H9 (cell line): ENCODE results near the gene MRPL37. TPM values are rescaled to one million over a fixed set of nuclear protein-coding genes. Genes with fewer than 3 reads are reported as not detected.

Experiments
- DNase-seq: peaks from one replicate; pipeline ENCODE4 v3.0.0-alpha.2; 2017
- H2AFZ ChIP-seq: one replicate; pipeline ENCODE4 v1.6.1; 2013; ENCODE audit warnings: mild to moderate bottlenecking, low read length, control low read depth, moderate library complexity
- H2AK5ac ChIP-seq: 2 replicates; pipeline ENCODE4 v1.6.1; 2013; ENCODE audit warnings: low read length, control low read depth, mixed read lengths; ENCODE audit not compliant: insufficient read length
- H2BK120ac ChIP-seq: one replicate; pipeline ENCODE4 v1.6.1; 2013; ENCODE audit warnings: low read depth, mild to moderate bottlenecking, low read length, control low read depth, inconsistent platforms; ENCODE audit not compliant: poor library complexity, severe bottlenecking
- H2BK12ac ChIP-seq: 2 replicates; pipeline ENCODE4 v1.6.1; 2013; ENCODE audit warnings: low read length, control low read depth, mixed read lengths, low read depth; ENCODE audit not compliant: insufficient read length
- H2BK15ac ChIP-seq: 2 replicates; pipeline ENCODE4 v1.6.1; 2013; ENCODE audit warnings: low read depth, low read length, control low read depth
- H2BK20ac ChIP-seq: one replicate; pipeline ENCODE4 v1.6.1; 2013; ENCODE audit warnings: low read depth, mild to moderate bottlenecking, low read length, control low read depth, inconsistent platforms; ENCODE audit not compliant: poor library complexity, severe bottlenecking
- H2BK5ac ChIP-seq: 2 replicates; pipeline ENCODE4 v1.6.1; 2013; ENCODE audit warnings: low read length, control low read depth, mixed read lengths; ENCODE audit not compliant: insufficient read length
- H3K14ac ChIP-seq: 2 replicates; pipeline ENCODE4 v1.6.1; 2013; ENCODE audit warnings: low read length, control low read depth; ENCODE audit not compliant: insufficient read depth
- H3K18ac ChIP-seq: 2 replicates; pipeline ENCODE4 v1.6.1; 2013; ENCODE audit warnings: low read depth, mild to moderate bottlenecking, mixed read lengths, low read length, control low read depth; ENCODE audit not compliant: insufficient read length
- H3K23ac ChIP-seq: 2 replicates; pipeline ENCODE4 v1.6.1; 2013; ENCODE audit warnings: low read length, control low read depth, mixed read lengths, low read depth; ENCODE audit not compliant: insufficient read length
- H3K23me2 ChIP-seq: 2 replicates; pipeline ENCODE4 v1.6.1; 2013; ENCODE audit warnings: low read depth, mild to moderate bottlenecking, mixed read lengths, low read length, control low read depth; ENCODE audit not compliant: insufficient read length, poor library complexity, severe bottlenecking
- H3K27ac ChIP-seq: 2 replicates; pipeline ENCODE4 v1.5.1; 2013; ENCODE audit warnings: low read length, control low read depth, mixed read lengths, low read depth; ENCODE audit not compliant: insufficient read length
- H3K27me3 ChIP-seq: 2 replicates; pipeline ENCODE4 v1.6.1; 2013; ENCODE audit warnings: low read length, control low read depth, inconsistent platforms; ENCODE audit not compliant: insufficient read depth
- H3K4ac ChIP-seq: 2 replicates; pipeline ENCODE4 v1.6.1; 2013; ENCODE audit warnings: low read depth, mild to moderate bottlenecking, control low read depth, inconsistent platforms, low read length, moderate library complexity
- H3K4me1 ChIP-seq: 2 replicates; pipeline ENCODE4 v1.6.1; 2013; ENCODE audit warnings: low read length, control low read depth, inconsistent platforms; ENCODE audit not compliant: insufficient read depth
- H3K4me2 ChIP-seq: 2 replicates; pipeline ENCODE4 v1.6.1; 2013; ENCODE audit warnings: low read length, control low read depth, mixed read lengths; ENCODE audit not compliant: insufficient read length, insufficient read depth
- H3K56ac ChIP-seq: 2 replicates; pipeline ENCODE4 v1.6.1; 2013; ENCODE audit warnings: low read depth, mild to moderate bottlenecking, mixed read lengths, low read length, control low read depth; ENCODE audit not compliant: insufficient read length
- H3K79me1 ChIP-seq: 2 replicates; pipeline ENCODE4 v1.6.1; 2013; ENCODE audit warnings: low read depth, mild to moderate bottlenecking, moderate library complexity, low read length, control low read depth, inconsistent platforms; ENCODE audit not compliant: insufficient read depth, poor library complexity, severe bottlenecking
- H3K79me2 ChIP-seq: 2 replicates; pipeline ENCODE4 v1.6.1; 2013; ENCODE audit warnings: low read length, control low read depth, inconsistent platforms; ENCODE audit not compliant: insufficient read depth
- H3K9ac ChIP-seq: 2 replicates; pipeline ENCODE4 v1.6.1; 2013; ENCODE audit warnings: low read length, control low read depth, mixed read lengths; ENCODE audit not compliant: insufficient read length; ENCODE audit errors: extremely low read depth
- H3K9me3 ChIP-seq: one replicate; pipeline ENCODE4 v1.6.1; 2013; ENCODE audit warnings: low read depth, low read length, inconsistent platforms; ENCODE audit not compliant: control insufficient read depth
- H3T11ph ChIP-seq: one replicate; pipeline ENCODE4 v1.6.1; 2013; ENCODE audit warnings: mild to moderate bottlenecking, low read length, control low read depth, inconsistent platforms
- H4K20me1 ChIP-seq: one replicate; pipeline ENCODE4 v1.6.1; 2013; ENCODE audit not compliant: control insufficient read depth, insufficient read length, insufficient read depth
- H4K5ac ChIP-seq: 2 replicates; pipeline ENCODE4 v1.6.1; 2013; ENCODE audit warnings: low read depth, mild to moderate bottlenecking, mixed read lengths, low read length, control low read depth; ENCODE audit not compliant: insufficient read length
- H4K8ac ChIP-seq: replicated peaks from 2 replicates; pipeline ENCODE4 v1.6.1; 2013; ENCODE audit warnings: low read length, control low read depth, mixed read lengths, low read depth; ENCODE audit not compliant: insufficient read length
- H4K91ac ChIP-seq: 2 replicates; pipeline ENCODE4 v1.6.1; 2013; ENCODE audit warnings: low read depth, mild to moderate bottlenecking, moderate library complexity, mixed read lengths, low read length, control low read depth; ENCODE audit not compliant: insufficient read length
- H3K27ac Mint-ChIP-seq, 3 experiments: 2 replicates in 2 of 3; 3 replicates in 1 of 3; pipeline ENCODE4 v1.8.0; 2020 to 2021; ENCODE audit warnings: mixed read lengths in 3 of 3, mild to moderate bottlenecking in 1 of 3, moderate library complexity in 1 of 3
- H3K27me3 Mint-ChIP-seq: 2 replicates; pipeline ENCODE4 v1.8.0; 2021; ENCODE audit warnings: low read depth, mild to moderate bottlenecking, moderate library complexity, mixed read lengths
- H3K36me3 Mint-ChIP-seq, 3 experiments: 2 replicates in 2 of 3; 3 replicates in 1 of 3; pipeline ENCODE4 v1.8.0; 2020 to 2021; ENCODE audit warnings: low read depth in 3 of 3, mixed read lengths in 3 of 3; ENCODE audit not compliant: insufficient read depth in 1 of 3
- H3K4me1 Mint-ChIP-seq, 2 experiments: 2 replicates each; pipeline ENCODE4 v1.8.0; 2020; ENCODE audit warnings: mixed read lengths in 2 of 2
- H3K4me3 Mint-ChIP-seq, 2 experiments: 2 replicates in 1 of 2; 3 replicates in 1 of 2; pipeline ENCODE4 v1.8.0; 2020 to 2021; ENCODE audit warnings: mild to moderate bottlenecking in 2 of 2, mixed read lengths in 2 of 2, moderate library complexity in 1 of 2
- H3K9me3 Mint-ChIP-seq, 2 experiments: 2 replicates in 1 of 2; 3 replicates in 1 of 2; pipeline ENCODE4 v1.8.0; 2020; ENCODE audit warnings: mild to moderate bottlenecking in 2 of 2, mixed read lengths in 2 of 2, moderate library complexity in 1 of 2
- CTCF ChIP-seq: fragments of 200-600 bp; sonication (generic); conservative IDR thresholded peaks from 3 replicates; pipeline ENCODE4 v1.8.0; 2021; ENCODE audit warnings: antibody characterized with exemption, mild to moderate bottlenecking
- WGBS: extraction: QIAGEN DNeasy Blood & Tissue Kit; methylation state at CpG from one replicate; pipeline ENCODE4 v1.1.7; 2013; ENCODE audit warnings: missing lambda C conversion rate, low lambda C conversion rate, mixed read lengths; ENCODE audit not compliant: insufficient read length; ENCODE audit errors: extremely low coverage; 5-methylcytosine and 5-hydroxymethylcytosine counted together
- total RNA-seq: library from RNA; stranded (reverse); gene quantifications from 2 replicates; pipeline ENCODE4 v1.2.1, GENCODE V29; 2021

MRPL37 gene
- total RNA-seq, 1 experiment from 2014 or later, result 123 TPM

DNA sequence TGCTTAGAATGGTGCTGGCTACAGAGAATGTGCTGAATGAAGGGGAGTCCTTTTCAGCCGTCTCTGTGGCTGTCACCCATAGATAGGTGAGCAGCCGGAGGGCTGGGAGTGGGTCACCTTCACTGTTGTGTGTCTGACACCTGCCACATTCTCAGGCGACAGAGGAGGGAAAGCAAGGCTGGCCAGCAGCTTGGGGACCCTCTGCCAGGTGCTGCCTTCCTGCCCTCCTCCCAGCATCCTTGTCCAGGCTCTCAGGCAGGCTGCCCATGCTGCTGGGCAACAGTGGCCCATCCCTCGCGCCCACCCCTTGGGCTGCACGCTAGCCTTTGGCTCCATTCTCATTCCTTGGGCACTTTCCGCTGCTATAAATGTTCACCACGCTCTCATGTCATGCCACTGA lies 22.2 kb upstream of the MRPL37 start:
- Histone ChIP-seq H2BK5ac (no peak overlapping the region), H2AK5ac (no peak overlapping the region), H4K8ac (no peak overlapping the region), H3K79me2 (no peaks in the 10 kb centered on the region), H3K9ac (no peak overlapping the region), H2AFZ (no peak overlapping the region), H3K9me3 (no peaks in the 10 kb centered on the region), H3K4me1 (no peaks in the 10 kb centered on the region), H3K56ac (no peak overlapping the region), H3K18ac (no peak overlapping the region), H3K4me2 (no peak overlapping the region), H3K14ac (no peak overlapping the region), H2BK20ac (no peak overlapping the region), H3K27me3 (no peaks in the 10 kb centered on the region), H3K27ac (no peak overlapping the region), H3K23me2 (no peaks in the 10 kb centered on the region), H2BK15ac (no peak overlapping the region), H2BK120ac (no peak overlapping the region), H3T11ph (no peak overlapping the region), H4K20me1 (no peaks in the 10 kb centered on the region), H3K79me1 (no peaks in the 10 kb centered on the region), H4K91ac (no peak overlapping the region), H2BK12ac (no peak overlapping the region), H4K5ac (no peak overlapping the region), H3K23ac (no peak overlapping the region), H3K4ac (no peak overlapping the region)
- no peaks in the 10 kb centered on the region for H3K9me3 Mint-ChIP-seq
- no peak overlapping the region for H3K4me3 Mint-ChIP-seq
- peak overlapping the region in 1 of 3 experiments; percentile 93; a peak in 1 of 7 replicates for H3K27ac Mint-ChIP-seq
- no peaks in the 10 kb centered on the region for H3K27me3 Mint-ChIP-seq
- no peak for DNase-seq
- H3K36me3 Mint-ChIP-seq, result peaks cover 0 to 4% (median 0%) of the 10 kb centered on the region in 3 experiments; a peak in 4 of 7 replicates
- no CpG with 5 or more reads among the region's 8 CpGs for WGBS
- no peak for TF ChIP-seq CTCF
- H3K4me1 Mint-ChIP-seq, result peaks cover 2% of the 10 kb centered on the region in 2 experiments
